Activated T-cell treated with anti-CD3 and anti-CD28 coated beads for 4 hours (primary cell): ENCODE data around the gene SLX9.
"Not testable (repeated sequence)": the region's sequence is repeated elsewhere in the genome, so short reads cannot be mapped to it uniquely, and the experiment has no call there.

Source experiments
- DNase-seq: peaks from one replicate; pipeline ENCODE4 v3.0.0-alpha.2; 2020

SLX9 gene

GRCh38 chr21:45022736-45023135 is 82.9 kb downstream of the SLX9 start:
- no peak for DNase-seq

DNA sequence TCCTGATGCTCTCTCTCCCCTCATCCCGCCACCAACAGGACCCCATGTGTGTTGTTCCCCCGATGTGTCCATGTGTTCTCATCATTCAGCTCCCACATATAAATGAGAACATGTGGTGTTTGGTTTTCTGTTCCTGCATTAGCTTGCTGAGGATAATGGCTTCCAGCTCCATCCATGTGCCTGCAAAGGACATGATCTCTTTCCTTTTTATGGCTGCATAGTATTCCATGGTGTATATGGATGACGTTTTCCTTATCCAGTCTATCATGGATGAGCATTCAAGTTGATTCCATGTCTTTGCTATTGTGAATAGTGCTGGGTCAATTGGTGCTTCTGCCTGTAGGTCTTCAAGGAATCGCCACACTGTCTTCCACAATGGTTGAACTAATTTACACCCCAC is 84.7 kb downstream of the SLX9 start:
- not testable (repeated sequence) for DNase-seq

- DNase-seq, result no peak
Measured at GRCh38 chr21:45026066-45026745, 86.4 kb downstream of the SLX9 start.
